HuH-7.5 (cell line): ENCODE data around the gene NCBP2.

Source experiments
- DNase-seq: peaks from one replicate; pipeline ENCODE4 v3.0.0; 2011; ENCODE audit warnings: low spot score

The NCBP2 gene

DNA sequence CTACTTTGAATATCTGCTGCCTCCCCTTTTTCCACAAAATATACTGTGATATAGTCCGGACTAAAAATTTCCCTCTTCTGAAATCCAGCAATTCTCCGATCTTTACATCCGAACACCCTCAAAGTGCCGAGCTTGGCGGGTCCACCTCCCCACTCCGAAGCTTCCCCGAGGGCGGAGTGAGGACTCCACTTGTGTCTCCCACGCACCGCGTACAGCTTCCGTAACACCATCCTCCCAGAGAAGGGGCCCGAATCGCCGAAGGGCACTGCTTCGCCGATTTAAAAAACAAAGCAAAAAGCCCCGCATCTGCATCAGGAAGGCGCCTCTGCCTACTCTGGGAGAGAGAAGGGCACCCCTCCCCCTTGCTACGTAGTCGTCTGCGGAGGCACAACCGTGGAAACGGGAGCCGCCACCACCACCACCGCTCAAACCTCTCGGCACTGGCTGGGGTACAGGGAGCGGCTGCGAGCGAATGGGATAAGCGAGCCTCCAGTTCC, 551 bp downstream of the NCBP2 start:
- peak; percentile 25 for DNase-seq

DNA sequence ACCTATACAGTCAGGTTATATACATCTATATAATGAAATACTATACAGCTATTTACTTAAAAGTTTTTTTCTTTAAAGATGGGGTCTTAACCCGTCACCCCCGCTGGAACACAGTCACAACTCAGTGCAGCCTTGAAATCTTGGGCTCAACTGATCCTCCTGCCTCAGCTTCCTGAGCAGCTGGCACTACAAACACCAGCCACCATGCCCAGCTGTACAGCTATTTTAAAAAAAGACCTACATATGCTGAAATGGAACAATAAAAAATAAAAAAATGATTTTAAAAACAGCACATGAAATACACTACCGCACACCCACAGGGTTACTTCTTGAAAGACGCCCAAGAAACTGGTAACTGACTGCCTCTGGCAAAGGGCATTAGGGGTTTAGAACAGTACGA, 3.8 kb downstream of the NCBP2 start:
- DNase-seq: no peak

DNA sequence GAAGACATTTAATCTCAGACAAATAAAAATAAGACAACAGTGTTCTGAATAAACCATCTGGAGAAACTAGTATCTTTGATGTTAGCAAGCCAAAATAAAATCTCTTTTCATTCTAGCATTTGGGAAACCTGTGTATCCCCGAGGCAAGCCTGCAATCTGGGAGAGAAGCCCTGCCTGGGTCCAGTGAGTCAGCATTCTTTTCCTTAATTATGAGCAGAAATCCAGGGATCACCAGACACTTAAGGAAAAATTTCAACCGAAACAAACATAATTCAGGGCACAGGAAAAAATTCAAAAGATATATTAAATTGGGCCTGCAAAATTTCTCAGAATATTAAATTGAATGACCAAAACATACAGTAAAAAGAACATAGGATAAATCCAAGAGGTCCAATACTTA, 4.2 kb downstream of the NCBP2 start:
- DNase-seq: no peak

DNA sequence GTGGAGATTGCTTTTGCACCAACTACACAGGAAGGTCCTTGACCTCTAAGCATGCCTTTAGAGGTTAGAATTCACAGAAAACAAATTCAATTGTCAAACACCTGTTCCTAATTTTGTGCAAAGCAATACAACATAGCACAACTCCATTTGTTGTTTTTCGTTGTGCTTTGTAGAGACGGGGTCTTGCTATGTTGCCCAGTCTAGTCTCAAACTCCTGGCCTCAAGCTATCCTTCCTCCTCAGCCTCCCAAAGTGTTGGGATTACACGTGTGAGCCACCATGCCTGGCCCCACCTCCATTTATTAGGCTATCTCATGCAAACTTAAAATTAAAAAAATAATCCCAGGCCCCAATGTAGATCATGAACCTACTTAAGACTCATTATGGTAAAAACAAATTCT, 6.0 kb downstream of the NCBP2 start:
- DNase-seq: no peak

DNA sequence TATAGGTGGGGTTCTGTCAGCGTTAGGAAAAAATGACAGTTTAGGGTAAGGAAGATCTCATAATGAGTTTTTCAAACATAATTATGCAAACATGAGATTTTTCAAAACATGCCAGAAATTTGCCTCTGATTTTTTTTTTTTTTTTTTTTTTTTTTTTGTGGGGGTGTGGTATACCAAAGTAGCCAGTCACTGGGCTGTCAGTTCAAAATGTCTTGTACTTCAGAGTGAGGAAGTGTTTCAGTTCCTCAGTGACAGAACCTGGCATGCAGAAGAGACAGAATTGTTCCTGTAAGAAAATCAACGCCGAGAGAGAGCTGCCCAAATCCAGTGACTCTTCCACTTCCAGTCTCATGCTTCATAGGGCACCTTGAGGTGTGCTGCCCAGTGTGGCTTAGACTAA, 9.7 kb downstream of the NCBP2 start:
- DNase-seq: no peak

DNA sequence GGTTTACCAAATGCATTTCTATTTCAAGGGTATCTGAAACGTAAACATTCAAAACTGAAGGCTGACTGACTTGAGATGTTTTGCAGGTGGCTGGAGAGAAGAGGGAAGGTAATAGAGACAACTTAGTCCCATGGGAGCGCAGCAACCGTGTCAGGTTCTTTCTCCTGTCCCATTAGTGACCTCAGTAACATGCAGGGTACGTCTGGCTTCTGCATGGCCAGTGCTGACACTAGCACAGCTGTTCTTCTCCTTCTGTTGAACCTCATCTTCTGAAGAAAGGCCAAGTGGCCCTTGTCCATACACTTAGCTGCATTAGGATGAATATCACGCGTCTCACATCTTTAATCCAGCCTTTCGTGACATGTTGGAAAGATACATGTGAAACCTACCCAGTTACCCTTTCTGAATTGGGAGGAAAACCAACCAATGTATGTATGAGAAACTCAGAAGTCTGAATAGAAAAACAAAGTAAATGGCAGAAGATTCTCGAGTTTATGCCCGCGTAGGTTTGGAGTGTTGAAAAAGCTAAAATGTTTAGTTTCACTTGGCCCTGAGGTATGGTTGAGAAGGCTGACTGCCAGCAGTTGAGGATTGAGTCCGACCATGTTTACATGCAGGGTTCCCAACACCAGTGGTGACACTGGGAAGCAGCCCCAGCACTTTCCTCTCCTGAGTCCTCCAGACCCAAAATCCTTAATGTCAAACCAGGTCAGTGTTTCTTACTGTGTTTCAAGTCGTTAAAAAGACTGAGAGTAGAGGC, 10.3 kb downstream of the NCBP2 start:
- no peak for DNase-seq

DNA sequence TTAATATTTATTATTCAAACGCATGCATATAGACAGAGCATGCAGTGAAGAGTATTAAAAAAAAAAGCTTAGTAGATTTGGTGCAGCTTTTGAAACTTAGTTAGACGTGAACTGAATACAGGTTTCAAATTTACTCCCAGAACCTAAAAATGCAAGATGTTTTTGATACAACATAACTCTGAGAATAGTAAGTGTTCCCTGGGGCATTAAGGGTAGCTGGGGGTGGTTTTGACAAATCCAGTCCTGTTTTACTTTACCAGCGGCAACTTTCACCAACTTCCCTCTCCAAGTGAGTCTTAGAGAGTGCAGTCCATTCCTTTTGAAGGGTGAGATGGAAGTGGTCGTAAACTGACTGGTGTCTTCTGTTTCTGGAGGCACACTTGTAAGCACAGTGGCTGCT, 11.2 kb downstream of the NCBP2 start:
- DNase-seq: no peak

DNA sequence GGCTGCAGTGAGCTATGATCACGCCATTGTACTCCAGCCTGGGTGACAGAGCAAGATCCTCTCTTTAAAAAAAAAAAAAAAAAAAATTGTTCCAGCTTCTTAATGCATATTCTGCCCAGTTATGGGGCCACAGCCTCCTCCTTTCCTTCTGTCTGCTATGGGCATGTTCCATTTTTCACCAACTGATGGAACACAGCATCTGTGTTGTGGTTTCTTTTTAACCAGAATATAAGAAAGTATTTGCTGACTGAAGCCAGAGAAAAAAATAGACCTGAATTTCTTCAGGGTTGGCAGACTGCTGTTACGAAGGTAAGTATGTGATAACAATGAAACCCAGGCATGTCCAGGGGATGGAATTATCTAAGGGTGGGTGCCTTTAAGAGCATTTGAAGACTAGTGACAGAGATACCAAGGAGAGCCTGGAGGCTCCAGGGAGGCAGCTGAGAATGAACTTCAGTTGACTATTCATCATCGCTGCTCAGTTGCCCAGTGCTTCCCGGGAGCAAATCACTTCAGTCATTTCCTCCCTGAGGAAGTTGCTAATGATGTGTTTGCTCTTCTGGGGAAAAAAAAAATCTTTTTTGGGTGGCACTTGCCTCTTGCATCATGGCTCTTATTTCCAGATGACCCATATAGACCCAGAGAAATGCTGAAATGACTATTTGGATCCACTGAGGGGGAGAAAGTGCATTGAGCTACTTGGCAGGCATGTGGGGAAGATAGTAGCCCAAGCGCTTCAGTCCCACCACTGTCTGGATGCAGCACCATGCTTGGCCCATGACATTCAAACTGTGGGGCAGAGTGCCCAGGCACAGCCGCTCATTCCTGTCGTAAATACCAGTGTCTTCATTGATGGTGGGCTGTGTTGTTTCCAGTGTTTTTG, 14.5 kb downstream of the NCBP2 start:
- no peak for DNase-seq

DNA sequence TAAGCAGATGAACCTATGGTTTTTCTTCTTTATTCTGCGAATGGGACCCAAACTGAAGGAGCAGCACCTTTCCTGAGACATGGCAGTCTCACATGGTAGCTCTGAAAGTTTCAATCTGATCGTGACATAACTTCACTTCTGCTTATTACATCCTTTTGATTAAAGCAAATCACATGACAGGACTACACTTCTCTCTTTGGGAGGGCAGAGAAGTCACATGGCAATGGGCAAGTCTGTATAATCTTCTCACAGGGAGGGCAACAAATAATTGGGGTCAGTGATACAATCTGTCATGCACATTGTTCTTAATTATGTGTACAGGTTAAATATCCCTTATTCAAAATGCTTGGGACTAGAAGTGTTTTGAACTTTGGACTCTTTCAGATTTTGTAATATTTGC, 21.6 kb downstream of the NCBP2 start:
- no peak for DNase-seq

DNA sequence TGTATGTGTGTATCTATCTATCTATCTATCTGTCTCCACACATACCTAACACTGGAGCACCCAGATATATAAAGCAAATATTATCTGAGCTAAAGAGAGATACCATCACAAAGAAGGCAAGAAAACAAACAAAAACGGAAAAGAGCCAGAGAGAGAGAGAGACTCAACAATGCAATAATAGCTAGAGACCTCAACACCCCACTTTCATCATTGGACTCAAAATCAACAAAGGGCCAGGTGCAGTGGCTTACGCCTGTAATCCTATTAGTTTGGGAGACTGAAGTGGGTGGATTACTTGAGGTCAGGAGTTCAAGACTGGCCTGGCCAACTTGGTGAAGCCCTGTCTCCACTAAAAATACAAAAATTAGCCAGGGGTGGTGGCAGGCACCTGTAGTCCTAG, 23.4 kb downstream of the NCBP2 start:
- no peak for DNase-seq

DNA sequence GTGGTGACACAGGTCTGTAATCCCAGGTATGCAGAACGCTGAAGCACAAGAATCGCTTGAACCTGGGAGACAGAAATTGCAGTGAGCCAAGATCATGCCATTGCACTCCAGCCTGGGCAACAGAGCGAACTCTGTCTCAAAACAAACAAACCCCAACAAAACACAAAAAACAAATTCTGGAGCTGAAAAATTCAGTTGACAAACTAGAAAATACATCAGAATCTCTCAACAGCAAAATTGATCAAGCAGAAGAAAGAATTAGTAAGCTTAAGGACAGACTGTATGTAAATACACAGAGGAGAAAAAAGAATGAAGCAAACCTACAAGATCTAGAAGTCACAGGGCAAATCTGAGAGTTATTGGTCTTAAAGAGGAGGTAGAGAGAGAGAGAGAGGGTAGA, 25.3 kb downstream of the NCBP2 start:
- no peak for DNase-seq

DNA sequence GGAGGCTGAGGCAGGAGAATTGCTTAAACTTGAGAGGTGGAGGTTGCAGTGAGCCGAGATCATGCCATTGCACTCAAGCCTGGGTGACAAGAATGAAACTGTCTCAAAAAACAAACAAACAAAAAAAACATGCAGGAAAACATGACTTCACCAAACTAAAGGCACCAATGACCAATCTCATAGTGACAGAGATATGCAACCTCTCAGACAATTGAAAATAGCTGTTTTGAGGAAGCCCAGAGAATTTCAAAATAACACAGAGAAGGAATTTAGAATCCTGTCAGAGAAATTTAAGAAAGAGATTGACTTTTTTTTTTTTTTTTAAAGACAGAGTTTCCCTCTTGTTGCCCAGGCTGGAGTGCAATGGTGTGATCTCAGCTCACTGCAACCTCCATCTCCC, 26.1 kb downstream of the NCBP2 start:
- DNase-seq: no peak

DNA sequence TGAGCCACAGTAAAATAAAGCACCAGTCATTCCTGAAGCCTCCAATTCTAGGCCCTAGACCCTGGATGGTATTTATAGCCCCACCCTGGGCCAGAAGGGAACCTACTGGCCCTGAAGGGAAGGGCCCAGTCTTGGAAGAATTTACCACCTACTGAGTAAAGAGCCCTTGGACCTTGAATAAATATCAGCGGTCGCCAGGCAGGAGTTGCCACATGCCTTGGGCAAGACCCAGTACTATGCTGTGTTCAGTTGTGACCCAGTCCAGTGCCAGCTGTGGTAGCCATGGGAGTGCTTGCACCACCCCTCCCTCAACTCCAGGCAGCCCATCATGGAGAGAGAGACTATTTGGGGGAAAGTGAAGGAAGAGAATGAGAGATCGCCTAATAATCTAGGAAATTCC, 27.0 kb downstream of the NCBP2 start:
- no peak for DNase-seq

DNA sequence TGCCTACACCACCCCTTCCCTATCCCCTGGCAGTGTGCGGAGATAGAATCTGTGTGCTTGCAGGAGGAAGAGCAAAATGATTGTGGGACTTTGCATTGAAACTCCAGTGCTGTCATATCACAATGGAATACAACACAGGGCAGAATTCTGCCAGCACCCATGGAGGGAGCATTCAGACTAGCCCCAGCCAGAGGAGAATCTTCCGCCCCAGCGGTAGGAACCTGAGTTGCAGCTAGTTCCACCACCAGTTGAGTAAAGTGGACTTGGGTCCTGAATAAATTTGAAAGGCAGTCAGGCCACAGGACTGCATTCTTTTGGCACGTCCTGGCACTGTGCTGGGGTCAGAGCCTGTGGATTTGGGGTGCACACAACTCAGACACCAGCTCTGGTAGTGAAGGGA, 27.5 kb downstream of the NCBP2 start:
- no peak for DNase-seq

DNA sequence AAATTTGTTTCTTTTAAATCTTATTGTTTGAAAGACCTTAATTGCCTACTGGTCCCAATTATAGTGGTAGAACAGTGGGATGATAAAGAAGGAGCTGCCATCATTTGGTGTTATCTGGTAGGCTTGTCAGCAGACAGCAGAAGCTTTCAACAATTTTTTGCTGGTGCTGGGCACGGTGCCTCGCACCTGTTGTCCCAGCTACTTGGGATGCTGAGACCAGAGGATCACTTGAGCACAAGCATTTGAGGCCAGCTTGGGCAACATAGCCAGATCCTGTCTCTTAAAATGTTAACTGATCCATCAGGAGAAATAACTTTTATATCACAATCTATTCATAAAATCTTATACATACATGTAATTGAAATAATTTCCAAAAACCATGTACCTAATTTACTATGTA, 38.6 kb downstream of the NCBP2 start:
- DNase-seq: no peak

DNA sequence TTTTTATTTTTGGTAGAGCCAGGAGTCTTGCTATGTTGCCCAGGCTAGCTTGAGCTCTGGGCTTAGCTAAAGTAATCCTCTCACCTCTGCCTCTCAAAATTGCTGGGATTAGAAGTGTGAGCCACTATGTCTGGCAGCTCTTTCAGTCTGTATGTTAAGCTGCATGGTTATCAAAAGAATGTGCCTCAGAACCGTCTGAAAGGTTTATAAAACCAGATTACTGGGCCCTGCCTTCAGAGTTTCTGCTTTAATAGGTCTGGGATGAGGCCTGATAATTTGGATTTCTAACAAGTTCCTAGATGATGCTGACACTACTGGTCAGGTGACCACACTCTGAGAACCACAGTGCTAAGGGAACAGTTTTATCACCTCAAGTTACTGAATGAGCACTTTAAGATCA, 40.0 kb downstream of the NCBP2 start:
- DNase-seq: no peak

DNA sequence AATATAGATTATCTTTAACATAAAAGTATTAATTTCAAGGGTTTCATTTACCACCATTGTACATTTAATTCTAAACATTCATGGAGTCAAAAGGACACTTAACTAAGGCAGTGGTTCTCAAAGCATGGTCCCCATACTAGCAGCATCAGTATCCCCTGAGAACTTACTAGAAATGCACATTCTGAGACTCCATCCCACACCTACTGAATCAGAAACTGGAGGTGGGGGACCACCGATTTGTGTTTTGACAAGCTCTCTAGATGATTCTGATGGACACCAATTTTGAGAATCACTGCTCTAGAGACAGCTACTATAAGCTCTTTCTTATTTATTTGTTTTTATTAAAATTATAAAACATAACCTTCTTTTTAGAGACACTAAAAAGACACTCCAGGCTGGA, 40.6 kb downstream of the NCBP2 start:
- DNase-seq: no peak

DNA sequence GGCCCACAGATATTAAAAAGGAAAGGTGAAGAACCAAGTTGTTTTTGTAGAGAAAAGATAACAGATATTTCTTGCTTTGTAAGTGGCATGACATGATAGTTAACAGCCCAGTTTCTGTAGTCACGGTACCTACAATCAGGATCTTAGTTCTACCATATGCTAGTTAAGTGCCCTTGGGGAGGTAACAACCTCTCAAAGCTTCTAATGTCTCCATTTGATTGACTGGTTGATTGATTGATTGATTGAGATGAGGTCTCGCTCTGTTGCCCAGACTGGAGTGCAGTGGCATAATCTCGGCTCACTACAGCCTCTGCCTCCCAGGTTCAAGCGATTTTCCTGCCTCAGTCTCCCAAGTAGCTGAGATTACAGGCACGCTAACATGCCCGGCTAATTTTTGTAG, 46.1 kb downstream of the NCBP2 start:
- no peak for DNase-seq

DNA sequence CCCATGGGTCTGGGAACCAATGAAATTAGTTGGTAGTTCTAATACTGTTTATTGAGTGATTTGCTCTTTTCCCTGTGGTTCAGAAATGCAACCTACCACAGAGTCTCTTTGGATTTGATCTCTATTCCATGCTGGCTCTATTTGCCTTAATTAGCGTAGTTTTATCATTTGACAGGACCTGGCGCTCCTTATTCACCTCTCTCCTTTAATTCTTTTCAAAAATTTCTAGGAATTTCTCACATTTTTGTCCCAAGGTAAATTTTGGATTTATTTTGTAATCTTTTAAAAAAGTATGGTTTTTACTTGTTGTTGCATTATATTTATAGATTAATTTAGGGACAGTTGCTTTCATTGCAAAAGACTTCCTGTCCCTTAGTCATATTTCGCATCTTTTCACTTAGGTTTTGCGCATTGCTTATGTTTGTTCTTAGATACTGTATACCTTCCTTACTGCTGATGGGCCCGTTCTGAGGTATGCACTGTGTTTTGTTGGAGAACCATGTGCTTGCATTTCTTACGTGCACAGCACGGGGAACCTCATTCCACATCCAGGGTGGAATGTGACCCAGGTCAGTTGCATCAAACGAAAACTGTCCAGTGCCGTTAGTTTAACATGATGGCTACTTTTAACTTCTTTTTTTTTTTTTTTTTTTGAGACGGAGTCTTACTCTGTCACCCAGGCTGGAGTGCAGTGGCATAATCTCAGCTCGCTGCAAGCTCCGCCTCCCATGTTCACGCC, 47.6 kb downstream of the NCBP2 start:
- no peak for DNase-seq

DNA sequence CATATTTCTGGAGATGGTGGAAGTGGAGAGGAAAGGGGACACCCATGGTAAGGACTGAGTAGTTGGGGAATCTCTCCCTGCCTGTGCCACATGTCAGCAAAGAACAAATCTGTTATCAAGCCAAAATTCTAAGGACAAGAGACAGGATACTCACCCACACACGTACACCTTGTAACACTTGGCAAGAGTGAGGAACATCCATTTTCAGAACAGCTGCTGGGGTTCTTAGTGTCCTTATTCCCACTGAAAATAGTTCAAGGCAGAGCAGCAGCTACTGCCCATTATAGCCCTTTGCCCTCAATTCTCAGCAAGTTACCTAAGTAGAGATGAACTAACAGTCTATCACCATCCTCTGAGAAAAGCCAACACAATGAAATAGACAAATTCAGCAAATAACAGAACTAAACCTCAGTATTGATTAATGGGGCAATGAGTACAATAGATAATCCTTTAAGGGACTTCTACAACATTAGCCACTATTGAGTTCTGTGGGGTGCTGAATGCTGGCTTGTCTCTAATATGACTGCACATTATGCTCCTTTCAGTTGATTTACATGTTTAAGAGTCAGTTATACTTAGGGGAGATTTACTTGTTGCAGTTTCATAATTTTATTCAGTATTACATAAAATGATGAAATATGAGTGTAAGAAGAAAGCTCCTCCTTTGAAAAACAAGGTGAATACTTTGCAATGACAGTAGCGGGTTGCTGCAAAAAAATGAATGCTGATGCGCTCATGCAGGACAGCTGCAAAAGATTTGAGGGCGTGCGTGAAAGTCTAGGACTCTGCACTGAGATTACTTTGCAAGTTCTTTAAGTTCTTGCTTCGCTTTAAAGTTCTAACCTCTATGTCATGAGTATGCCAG, 52.3 kb downstream of the NCBP2 start:
- no peak for DNase-seq

DNA sequence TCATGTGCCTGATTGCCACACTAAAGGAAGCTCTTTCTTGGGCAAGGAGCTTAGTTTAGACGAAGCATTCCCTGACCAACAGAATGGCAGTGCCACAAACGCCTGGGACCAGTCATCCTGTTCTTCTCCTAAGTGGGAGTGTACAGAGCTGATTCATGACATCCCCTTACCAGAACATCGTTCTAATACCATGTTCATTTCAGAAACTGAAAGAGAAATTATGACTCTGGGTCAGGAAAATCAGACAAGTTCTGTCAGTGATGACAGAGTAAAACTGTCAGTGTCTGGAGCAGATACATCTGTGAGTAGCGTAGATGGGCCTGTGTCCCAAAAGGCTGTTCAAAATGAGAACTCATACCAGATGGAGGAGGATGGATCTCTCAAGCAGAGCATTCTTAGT, 56.2 kb downstream of the NCBP2 start:
- no peak for DNase-seq
